Measurements from ENCODE around the gene NOTCH4.

- TF ChIP-seq POLR2A (IDR thresholded peaks at IDR 0.05; ENCODE audit: low read depth, low read length) = no peak
- TF ChIP-seq EZH2 (IDR thresholded peaks at IDR 0.05; ENCODE audit: borderline replicate concordance, low read depth, low read length, severe bottlenecking) = no peak
- no peak for TF ChIP-seq CTCF (IDR thresholded peaks at IDR 0.05; ENCODE audit: extremely low read depth in 1 of 2, insufficient read depth in 1 of 2, low read depth in 1 of 2, low read length in 2 of 2)
- no peak for TF ChIP-seq POLR2AphosphoS5 (IDR thresholded peaks at IDR 0.05; ENCODE audit: insufficient read depth, low read depth, low read length)
- no peak for TF ChIP-seq MYC (IDR thresholded peaks at IDR 0.05; ENCODE audit: low read depth, low read length)
These were observed 40.8 kb downstream of the NOTCH4 start for GRCh38 chr6:32183030-32183429.

Data from endothelial cell of umbilical vein (primary cell).